GM21786 (cell line): ENCODE measurements around the gene TANC1.

Source experiments
- ATAC-seq: cut with Tn5 transposase; IDR thresholded peaks from one replicate; pipeline ENCODE4 v1.9.1; 2021; ENCODE audit not compliant: unreplicated experiment

Gene TANC1

GRCh38 chr2:159109517-159109916, 141.1 kb downstream of the TANC1 start:
- ATAC-seq, result no peak

- ATAC-seq, result no peak
Observed at GRCh38 chr2:159110784-159111183, 142.3 kb downstream of the TANC1 start.

GRCh38 chr2:159111346-159111927, 143.0 kb downstream of the TANC1 start:
- ATAC-seq, result no peak

- no peak for ATAC-seq
Observed at GRCh38 chr2:159114835-159115234, 146.4 kb downstream of the TANC1 start.

- ATAC-seq, result no peak
Observed at GRCh38 chr2:159116922-159117321, 148.5 kb downstream of the TANC1 start.

GRCh38 chr2:159117658-159118057, 149.2 kb downstream of the TANC1 start:
- ATAC-seq, result no peak

GRCh38 chr2:159118115-159118858, 149.8 kb downstream of the TANC1 start:
- ATAC-seq, result peak; percentile 96

- ATAC-seq, result no peak
Observed at GRCh38 chr2:159118859-159119500, 150.5 kb downstream of the TANC1 start.

GRCh38 chr2:159119652-159120257, 151.3 kb downstream of the TANC1 start:
- ATAC-seq, result no peak

- no peak for ATAC-seq
Observed at GRCh38 chr2:159123786-159124185, 155.3 kb downstream of the TANC1 start.

GRCh38 chr2:159124441-159124911, 156.0 kb downstream of the TANC1 start:
- ATAC-seq, result no peak

- no peak for ATAC-seq
Observed at GRCh38 chr2:159124931-159125467, 156.6 kb downstream of the TANC1 start.

GRCh38 chr2:159125858-159126257, 157.4 kb downstream of the TANC1 start:
- ATAC-seq, result no peak

- ATAC-seq, result no peak
Observed at GRCh38 chr2:159126432-159127022, 158.1 kb downstream of the TANC1 start.

- ATAC-seq, result no peak
Observed at GRCh38 chr2:159128191-159128590, 159.8 kb downstream of the TANC1 start.

GRCh38 chr2:159129269-159129668, 160.8 kb downstream of the TANC1 start:
- ATAC-seq, result no peak

GRCh38 chr2:159129824-159130223, 161.4 kb downstream of the TANC1 start:
- ATAC-seq, result no peak

- ATAC-seq, result no peak
Observed at GRCh38 chr2:159130302-159130701, 161.9 kb downstream of the TANC1 start.

GRCh38 chr2:159131267-159131913, 162.9 kb downstream of the TANC1 start:
- ATAC-seq, result no peak

GRCh38 chr2:159131914-159132281, 163.5 kb downstream of the TANC1 start:
- no peak for ATAC-seq

- ATAC-seq, result no peak
Observed at GRCh38 chr2:159133797-159134196, 165.4 kb downstream of the TANC1 start.
